Measurements from ENCODE around the gene COQ4.
"Not testable (repeated sequence)": the region's sequence is repeated elsewhere in the genome, so short reads cannot be mapped to it uniquely, and the experiment has no call there.

COQ4 gene

GRCh38 chr9:128298535-128299482, 23.8 kb upstream of the COQ4 start:
- no peak for DNase-seq (ENCODE audit: low read depth, low spot score)

- DNase-seq (ENCODE audit: low read depth, low spot score) = no peak
These were observed 18.3 kb upstream of the COQ4 start for GRCh38 chr9:128304136-128304970.

DNA sequence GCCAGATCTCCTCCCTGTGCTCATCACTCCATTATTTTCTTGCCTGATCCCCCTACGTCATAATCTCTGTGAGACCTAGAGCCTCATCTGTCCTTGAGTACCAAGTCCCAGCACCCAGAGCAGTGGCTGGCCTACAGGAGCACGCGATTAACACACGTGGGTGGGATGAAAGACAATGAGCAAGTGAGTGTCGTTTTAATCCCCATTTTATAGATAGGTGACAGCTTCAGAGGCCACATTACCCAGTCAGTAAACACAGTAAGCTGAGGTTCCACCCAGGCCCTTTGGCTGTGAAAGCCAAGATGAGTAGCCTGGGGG, 17.7 kb upstream of the COQ4 start:
- no peak for DNase-seq (ENCODE audit: low read depth, low spot score)

- DNase-seq (ENCODE audit: low read depth, low spot score) = no peak
These were observed 13.1 kb upstream of the COQ4 start for GRCh38 chr9:128309551-128309950.

- no peak for DNase-seq (ENCODE audit: low read depth, low spot score)
These were observed 12.2 kb upstream of the COQ4 start for GRCh38 chr9:128310461-128310860.

- DNase-seq (ENCODE audit: low read depth, low spot score) = no peak
These were observed 7.9 kb upstream of the COQ4 start for GRCh38 chr9:128314697-128315096.

DNA sequence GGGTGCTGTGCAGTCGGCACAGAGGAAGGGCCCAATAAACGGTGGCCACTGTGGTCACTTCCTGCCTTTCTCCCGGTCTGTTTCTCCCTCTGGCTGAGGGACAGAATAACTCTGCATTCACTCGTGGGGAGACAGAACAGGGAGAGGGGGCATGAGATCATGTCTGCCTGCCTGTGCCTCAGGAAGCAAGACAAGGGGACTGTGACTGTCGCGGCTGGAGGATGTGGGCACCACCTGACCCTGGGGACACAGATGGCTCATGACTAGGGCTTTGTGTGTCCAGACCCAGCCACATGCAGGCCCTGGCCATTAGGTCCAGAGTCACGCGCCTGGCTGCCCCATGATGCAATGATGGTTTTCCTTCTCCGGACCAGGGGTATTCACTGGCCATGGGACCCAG, 6.2 kb upstream of the COQ4 start:
- no peak for DNase-seq (ENCODE audit: low read depth, low spot score)

DNA sequence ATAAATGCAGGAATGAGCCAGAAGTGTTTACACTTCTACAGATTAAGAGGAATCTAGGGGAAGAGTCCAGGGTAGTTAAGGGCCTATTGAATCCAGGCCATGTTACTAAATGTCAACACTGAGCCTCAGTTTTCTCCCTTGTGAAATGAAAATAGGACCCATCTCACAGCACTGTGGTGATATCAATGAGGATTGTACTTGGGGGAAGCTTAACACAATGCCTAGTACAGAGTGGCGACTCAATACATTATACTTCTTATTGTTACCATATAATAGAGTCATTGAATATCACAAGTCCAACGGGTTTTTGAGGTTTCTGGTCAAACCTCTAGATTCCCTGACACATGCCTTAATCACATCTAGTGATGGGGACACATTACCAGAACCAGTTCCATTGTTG, 5.0 kb upstream of the COQ4 start:
- DNase-seq (ENCODE audit: low read depth, low spot score) = no peak

DNA sequence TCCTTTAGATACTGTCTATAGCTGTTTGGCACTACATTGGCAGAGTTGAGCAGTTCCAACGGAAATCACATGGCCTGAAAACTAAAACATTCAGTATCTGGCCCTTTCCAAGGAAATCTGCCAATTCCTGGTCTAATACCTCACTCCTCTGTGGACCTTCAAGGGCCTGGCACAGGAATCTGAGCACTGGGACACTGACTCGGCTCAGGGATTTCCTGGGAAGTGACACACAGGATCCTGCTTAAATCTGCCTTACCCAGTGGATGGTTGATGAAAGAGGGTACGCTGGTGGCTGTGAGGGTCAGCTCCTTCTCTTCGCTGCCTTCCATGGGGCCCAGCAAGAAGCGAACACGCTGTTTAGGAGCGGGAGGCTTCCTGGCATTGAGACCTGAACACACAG, 1.3 kb upstream of the COQ4 start:
- DNase-seq (ENCODE audit: low read depth, low spot score) = no peak

DNA sequence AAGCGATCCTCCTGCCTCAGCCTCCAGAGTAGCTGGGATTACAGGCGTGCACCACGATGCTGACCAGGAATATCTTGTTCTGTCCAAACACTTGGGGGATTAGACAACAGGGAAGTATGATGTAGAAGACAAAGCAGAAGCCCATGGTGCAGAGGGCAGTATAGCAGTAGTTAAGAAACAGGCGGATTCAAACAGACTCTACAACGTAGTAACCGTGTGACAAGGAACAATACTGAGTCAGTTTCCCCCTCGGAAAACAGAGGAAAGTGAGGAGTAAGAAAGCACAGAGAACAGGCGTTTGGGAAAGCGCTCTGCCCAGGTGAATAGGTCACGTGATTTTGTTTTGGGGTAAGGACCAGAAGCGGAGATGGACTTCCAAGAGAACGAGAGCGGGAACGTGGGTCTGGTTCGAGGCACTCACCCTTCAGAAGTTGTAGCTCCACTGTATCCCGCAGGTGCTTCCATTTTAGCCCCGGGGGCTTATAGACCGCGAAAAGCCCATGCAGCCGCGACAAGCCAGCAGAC, 698 bp upstream of the COQ4 start:
- no peak for DNase-seq (ENCODE audit: low read depth, low spot score)

GRCh38 chr9:128323212-128323730, 632 bp downstream of the COQ4 start:
- DNase-seq (ENCODE audit: low read depth, low spot score) = no peak

GRCh38 chr9:128323791-128324190, 1.2 kb downstream of the COQ4 start:
- DNase-seq (ENCODE audit: low read depth, low spot score) = no peak

DNA sequence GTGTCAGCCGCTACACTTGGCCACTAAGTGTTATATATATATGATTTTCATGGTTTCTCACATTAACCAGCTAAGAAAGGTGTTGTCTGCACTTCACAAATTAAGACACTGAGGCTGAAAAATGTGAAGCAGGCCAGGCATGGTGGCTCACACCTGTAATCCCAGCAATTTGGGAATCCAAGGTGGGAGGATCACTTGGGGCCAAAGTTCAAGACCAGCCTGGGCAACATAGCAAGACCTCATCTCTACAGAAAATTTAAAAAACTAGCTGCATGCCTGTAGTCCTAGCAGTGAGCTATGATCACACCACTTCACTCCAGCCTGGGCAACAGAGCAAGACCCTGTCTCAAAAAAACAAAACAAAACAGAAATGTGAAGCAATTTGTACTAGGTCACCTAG, 1.8 kb downstream of the COQ4 start:
- no peak for DNase-seq (ENCODE audit: low read depth, low spot score)

- no peak for DNase-seq (ENCODE audit: low read depth, low spot score)
These were observed 3.0 kb downstream of the COQ4 start for GRCh38 chr9:128325629-128326028.

DNA sequence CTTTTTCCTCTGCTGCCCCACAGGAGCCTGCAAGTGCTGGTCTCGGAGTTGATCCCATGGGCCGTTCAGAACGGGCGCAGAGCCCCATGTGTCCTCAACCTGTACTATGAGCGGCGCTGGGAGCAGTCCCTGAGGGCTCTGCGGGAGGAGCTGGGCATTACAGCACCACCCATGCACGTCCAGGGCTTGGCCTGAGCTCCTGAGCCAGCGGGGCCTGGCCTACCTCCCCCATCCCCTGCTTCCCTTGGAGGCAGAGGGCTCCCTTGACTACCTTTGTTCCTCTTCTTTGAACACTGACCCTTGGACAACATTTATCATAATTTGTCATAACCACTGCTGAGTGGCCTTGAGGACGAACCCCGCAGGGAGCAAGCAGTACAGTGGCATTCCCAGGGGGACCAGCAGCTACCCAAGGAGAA, 10.8 kb downstream of the COQ4 start:
- no peak for DNase-seq (ENCODE audit: low read depth, low spot score)

DNA sequence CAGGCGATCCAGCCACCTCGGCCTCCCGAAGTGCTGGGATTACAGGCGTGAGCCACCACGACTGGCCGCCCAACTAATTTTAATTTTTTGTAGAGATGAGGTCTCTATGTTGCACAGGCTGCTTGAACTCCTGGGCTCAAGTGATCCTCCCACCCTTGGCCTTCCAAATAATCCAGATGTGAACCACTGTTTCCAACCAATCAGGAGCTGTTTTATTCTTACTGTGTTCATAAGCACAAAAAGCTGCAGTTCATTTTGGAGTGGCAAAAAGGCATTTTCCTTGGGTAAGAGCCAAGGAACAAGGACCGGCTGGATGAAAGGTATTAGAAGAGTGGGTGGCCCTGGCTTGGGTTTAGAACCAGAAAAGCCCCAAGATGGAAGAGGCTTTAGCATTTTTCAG, 12.5 kb downstream of the COQ4 start:
- DNase-seq (ENCODE audit: low read depth, low spot score) = no peak

GRCh38 chr9:128335914-128336313, 13.3 kb downstream of the COQ4 start:
- no peak for DNase-seq (ENCODE audit: low read depth, low spot score)

- no peak for DNase-seq (ENCODE audit: low read depth, low spot score)
These were observed 15.3 kb downstream of the COQ4 start for GRCh38 chr9:128337936-128338335.

DNA sequence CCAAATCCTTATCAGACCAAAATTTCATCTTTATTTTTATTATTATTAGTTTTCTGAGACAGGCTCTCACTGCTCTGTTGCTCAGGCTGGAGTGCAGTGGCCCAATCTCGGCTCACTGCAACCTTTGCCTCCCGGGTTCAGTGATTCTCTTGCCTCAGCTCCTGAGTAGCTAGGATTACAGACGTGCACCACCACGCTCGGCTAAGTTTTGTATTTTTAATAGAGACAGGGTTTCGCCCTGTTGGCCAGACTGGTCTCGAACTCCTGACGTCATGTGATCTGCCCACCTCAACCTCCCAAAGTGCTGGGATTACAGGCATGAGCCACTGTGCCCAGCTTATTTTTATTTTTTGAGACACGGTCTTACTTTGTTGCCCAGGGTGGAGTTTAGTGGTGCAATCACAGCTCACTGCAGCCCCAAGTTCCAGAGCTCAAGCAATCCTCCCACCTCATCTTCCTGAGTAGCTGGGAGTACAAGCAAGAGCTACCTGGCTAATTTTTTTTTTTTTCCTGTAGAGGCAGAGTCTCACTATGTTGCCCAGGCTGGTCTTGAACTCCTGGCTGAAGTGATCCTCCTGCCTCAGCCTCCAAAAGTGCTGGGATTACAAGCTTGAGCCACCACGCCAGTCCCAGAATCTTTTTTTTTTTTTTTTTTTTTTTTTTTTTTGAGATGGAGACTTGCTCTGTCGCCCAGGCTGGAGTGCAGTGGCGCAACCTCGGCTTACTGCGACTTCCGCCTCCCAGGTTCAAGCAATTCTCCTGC, 16.4 kb downstream of the COQ4 start:
- DNase-seq (ENCODE audit: low read depth, low spot score) = not testable (repeated sequence)

DNA sequence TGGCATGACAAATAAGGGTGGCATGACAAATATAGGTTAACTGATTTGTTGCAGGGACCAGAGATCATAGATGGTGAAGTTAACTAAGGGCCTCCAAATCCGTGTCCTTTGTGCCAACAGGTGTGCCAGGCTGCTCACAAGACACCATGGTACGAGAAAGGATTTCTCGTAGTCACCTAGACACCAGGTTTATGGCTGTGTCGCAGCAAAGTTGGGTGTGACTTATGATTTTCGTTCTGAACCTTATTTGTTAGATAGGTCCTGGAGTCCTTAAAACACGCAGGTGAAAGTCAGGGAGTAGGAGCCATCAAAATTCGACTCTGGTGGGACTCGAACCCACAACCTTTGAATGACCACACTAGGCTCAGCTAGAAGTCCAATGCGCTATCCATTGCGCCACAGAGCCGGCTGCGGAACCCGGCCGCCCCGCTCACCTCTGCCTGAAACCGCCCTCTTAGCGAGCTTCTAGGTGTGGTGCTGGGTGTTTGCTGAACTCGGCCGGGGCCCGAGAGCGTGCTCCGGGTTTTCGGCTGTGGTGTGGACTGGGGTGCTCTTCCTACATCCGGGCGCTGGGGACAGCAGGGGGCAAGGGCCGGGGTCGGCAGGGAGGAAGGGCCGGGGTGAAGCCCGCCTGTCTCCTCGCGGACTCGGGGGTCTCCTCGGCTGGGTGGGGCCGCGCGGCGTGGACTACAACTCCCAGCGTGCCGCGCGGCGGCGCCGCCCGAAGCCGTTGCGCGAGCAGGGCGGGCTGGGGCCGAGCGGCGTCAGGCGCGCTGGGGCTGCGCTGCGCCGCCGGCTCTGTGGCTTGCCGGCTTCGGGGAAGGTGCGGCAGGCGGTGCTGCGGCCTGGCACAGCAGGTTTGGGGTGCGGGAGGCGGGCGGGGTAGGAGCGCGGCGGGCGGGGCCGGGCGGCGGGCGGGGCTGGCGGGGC, 17.4 kb downstream of the COQ4 start, which contains the start of gene SLC27A4:
Gene SLC27A4 (plus strand): TSS at position 767 of the 930 bp plus-strand sequence. CDS start 2,606 bp downstream, outside the sequence.
- peak; percentile 51 for DNase-seq (ENCODE audit: low read depth, low spot score)

Measured in activated naive CD8-positive, alpha-beta T cell treated with anti-CD3 and anti-CD28 coated beads, Interleukin-2, amount 50 U/mL, for 16 hours (primary cell).